ENCODE measurements around the gene PRSS22. TPM values are rescaled to one million over a fixed set of nuclear protein-coding genes. Genes with fewer than 3 reads are reported as not detected.

Gene PRSS22
- total and polyA plus RNA-seq, 4 donors, result 11.5 to 34.1 (median 28.7) TPM

DNA sequence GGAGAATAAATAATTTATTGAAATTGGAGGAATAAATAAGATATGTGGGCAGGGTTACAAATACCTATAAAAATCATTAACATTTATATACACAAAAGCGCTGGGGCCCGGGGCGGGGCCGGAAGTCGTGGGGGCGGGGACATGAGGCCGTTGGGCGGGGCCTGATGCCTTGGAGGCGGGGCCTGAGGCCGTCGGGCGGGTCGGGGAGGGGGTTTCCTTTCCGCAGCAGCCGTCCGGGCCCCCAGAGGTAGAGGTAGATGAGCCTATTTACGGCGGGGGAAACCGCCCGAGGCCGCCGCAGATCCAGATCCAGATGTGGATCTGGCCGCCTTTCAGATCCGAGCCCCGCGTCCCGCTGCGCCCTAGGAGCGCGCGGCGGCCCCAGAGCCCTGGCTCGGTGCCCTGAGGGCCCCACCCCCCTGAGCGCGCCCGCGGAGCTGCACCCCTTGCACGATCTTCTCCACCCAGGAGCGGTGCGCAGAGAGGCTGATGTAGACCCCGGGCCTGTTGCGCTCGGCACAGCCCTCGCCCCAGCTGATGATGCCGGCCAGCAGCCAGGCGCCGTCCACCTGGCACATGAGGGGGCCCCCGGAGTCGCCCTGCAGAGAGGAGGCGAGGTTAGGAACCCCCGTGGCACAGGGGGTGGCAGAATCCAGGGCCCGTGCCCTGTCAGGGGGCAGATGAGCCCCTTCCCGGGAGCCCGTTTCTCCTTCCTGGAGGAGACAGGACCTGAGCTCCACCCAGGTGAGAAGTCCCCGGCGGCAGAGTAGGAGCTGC, 5.1 kb downstream of the PRSS22 start:
- Histone ChIP-seq H3K4me1 (ENCODE audit: control insufficient read depth in 5 of 5, insufficient read depth in 5 of 5, low read length in 5 of 5) (no peaks in the 10 kb centered on the region), H3K27me3 (ENCODE audit: control insufficient read depth in 3 of 3, insufficient read depth in 3 of 3, low read length in 2 of 3) (peaks cover 0 to 5% (median 4%) of the 10 kb centered on the region in 3 donors), H3K9me3 (ENCODE audit: control insufficient read depth in 4 of 4, insufficient read depth in 3 of 4, low read length in 3 of 4) (peaks cover 0 to 4% (median 0%) of the 10 kb centered on the region in 4 donors), H3K36me3 (ENCODE audit: control insufficient read depth in 4 of 4, insufficient read depth in 4 of 4, low read length in 4 of 4) (peaks cover 0 to 2% (median 0%) of the 10 kb centered on the region in 4 donors), H3K4me3 (no peak overlapping the region), H3K27ac (ENCODE audit: low read depth in 1 of 2, low read length in 1 of 2) (no peak overlapping the region), H3K9ac (ENCODE audit: insufficient read depth in 1 of 2, low read length in 2 of 2) (no peak overlapping the region)
- ATAC-seq (ENCODE audit: insufficient read depth, low FRiP score), result no peak
- 58 to 59% methylated on average over 46 to 56 of the region's 56 CpGs for WGBS, 2 donors
- no peak for DNase-seq
- TF ChIP-seq, protein P1, sequence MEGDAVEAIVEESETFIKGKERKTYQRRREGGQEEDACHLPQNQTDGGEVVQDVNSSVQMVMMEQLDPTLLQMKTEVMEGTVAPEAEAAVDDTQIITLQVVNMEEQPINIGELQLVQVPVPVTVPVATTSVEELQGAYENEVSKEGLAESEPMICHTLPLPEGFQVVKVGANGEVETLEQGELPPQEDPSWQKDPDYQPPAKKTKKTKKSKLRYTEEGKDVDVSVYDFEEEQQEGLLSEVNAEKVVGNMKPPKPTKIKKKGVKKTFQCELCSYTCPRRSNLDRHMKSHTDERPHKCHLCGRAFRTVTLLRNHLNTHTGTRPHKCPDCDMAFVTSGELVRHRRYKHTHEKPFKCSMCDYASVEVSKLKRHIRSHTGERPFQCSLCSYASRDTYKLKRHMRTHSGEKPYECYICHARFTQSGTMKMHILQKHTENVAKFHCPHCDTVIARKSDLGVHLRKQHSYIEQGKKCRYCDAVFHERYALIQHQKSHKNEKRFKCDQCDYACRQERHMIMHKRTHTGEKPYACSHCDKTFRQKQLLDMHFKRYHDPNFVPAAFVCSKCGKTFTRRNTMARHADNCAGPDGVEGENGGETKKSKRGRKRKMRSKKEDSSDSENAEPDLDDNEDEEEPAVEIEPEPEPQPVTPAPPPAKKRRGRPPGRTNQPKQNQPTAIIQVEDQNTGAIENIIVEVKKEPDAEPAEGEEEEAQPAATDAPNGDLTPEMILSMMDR (IDR thresholded peaks at IDR 0.05; ENCODE audit: control extremely low read depth, extremely low read depth), result no peak

DNA sequence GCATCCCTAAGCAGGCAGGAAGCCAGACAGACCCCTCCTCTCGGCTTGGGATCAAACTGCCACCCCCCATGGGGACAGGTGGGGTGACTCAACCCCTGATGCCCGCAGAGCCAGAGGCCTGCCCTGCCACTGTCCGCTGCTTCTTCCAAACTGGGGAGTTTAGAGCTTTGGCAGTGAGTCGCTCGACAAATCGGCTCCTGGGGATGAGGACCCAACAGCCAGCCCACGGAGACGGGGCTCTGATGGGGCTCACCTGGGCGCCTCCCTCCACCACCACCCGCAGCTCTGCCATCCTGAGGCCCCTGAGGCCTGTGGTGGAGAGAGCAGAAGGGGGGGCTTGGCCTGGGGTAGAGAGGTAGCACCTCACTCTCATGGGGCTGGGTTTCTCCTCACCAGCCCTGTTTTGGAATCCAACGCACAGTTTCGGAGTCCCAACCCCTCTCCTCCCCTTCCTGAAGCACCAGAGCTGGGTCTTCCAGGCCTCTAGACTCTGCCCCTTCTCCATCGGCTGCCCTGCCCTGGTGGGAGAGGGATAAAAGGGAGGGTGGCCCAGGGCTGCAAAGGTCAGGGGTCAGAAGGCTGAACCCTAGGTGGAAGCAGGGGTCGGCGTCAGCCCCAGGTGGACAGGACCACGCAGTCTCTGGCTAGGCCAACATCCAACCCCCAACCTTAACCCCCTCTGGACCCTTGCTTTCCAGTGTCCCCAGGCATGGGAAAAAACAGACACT, 5.8 kb downstream of the PRSS22 start:
- 91 to 94% methylated on average over 16 of the region's 16 CpGs for WGBS, 2 donors
- Histone ChIP-seq H3K9ac (ENCODE audit: insufficient read depth in 1 of 2, low read length in 2 of 2) (no peak overlapping the region), H3K9me3 (ENCODE audit: control insufficient read depth in 4 of 4, insufficient read depth in 3 of 4, low read length in 3 of 4) (peaks cover 0 to 4% (median 0%) of the 10 kb centered on the region in 4 donors), H3K27ac (ENCODE audit: low read depth in 1 of 2, low read length in 1 of 2) (no peak overlapping the region), H3K4me1 (ENCODE audit: control insufficient read depth in 5 of 5, insufficient read depth in 5 of 5, low read length in 5 of 5) (no peaks in the 10 kb centered on the region), H3K36me3 (ENCODE audit: control insufficient read depth in 4 of 4, insufficient read depth in 4 of 4, low read length in 4 of 4) (peaks cover 0 to 2% (median 0%) of the 10 kb centered on the region in 4 donors), H3K27me3 (ENCODE audit: control insufficient read depth in 3 of 3, insufficient read depth in 3 of 3, low read length in 2 of 3) (no peaks in the 10 kb centered on the region), H3K4me3 (no peak overlapping the region)
- ATAC-seq (ENCODE audit: insufficient read depth, low FRiP score) (no peak), DNase-seq (no peak)
- TF ChIP-seq, protein P1 (IDR thresholded peaks at IDR 0.05; ENCODE audit: control extremely low read depth, extremely low read depth), result no peak

DNA sequence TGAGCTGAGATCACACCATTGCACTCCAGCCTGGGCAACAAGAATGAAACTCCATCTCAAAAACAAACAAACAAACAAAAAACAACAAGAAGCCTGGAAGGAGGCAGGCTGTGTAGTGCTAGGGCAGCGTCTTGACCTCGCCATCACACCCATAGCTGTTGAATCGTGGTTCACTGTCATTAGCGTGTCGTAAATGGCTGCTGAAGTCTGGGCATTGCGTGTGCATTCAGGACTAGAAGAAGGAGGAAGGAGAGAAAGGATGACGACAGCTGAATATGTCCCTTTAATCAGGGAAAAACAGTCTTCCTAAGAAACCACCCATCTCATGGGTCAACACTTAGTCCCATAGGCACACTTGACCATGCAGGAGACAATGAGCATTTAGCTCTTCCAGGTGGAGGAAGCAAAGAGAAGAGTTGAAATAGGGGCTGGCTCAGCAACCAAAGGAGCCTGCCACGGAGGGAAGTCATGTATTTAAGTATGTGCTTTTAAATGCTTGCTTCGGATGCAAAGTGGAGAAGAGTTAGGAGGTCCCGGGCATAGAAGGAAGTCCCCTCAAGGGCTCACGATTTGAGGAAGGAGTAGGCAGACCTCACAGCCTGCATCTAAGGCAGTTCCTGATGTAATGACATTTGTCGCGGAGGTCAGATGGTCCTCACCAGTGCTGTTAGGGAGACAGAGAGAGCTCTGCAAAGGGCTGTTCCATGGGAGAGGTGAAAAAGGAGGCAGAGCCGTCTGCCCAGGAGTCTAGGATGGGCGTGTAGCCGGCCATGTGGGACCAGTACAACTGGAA, 8.8 kb downstream of the PRSS22 start:
- Histone ChIP-seq H3K9ac (ENCODE audit: insufficient read depth in 1 of 2, low read length in 2 of 2) (no peak overlapping the region), H3K27me3 (ENCODE audit: control insufficient read depth in 3 of 3, insufficient read depth in 3 of 3, low read length in 2 of 3) (peaks cover 0 to 4% (median 3%) of the 10 kb centered on the region in 3 donors), H3K4me3 (no peak overlapping the region), H3K27ac (ENCODE audit: low read depth in 1 of 2, low read length in 1 of 2) (no peak overlapping the region), H3K9me3 (ENCODE audit: control insufficient read depth in 4 of 4, insufficient read depth in 3 of 4, low read length in 3 of 4) (peaks cover 0 to 2% (median 0%) of the 10 kb centered on the region in 4 donors), H3K36me3 (ENCODE audit: control insufficient read depth in 4 of 4, insufficient read depth in 4 of 4, low read length in 4 of 4) (peaks cover 0 to 2% (median 0%) of the 10 kb centered on the region in 4 donors), H3K4me1 (ENCODE audit: control insufficient read depth in 5 of 5, insufficient read depth in 5 of 5, low read length in 5 of 5) (no peaks in the 10 kb centered on the region)
- WGBS, 2 donors, result 66 to 73% methylated on average over 16 of the region's 16 CpGs
- TF ChIP-seq, protein P1 (IDR thresholded peaks at IDR 0.05; ENCODE audit: control extremely low read depth, extremely low read depth), result no peak
- no peak for DNase-seq
- ATAC-seq (ENCODE audit: insufficient read depth, low FRiP score), result no peak

All from lung (tissue), 12 donors.